DOHH2 (cell line): ENCODE measurements around the gene RNF207.

Experiments used
- CTCF ChIP-seq: fragments of 200-600 bp; sonication (generic); IDR thresholded peaks from one replicate; pipeline ENCODE4 v1.5.1; 2014; ENCODE audit warnings: antibody characterized with exemption, mild to moderate bottlenecking, low read depth, low read length; ENCODE audit not compliant: poor library complexity, severe bottlenecking
- EZH2phosphoT487 ChIP-seq: fragments of 200-600 bp; sonication (generic); IDR thresholded peaks from 2 replicates; pipeline ENCODE4 v1.6.1; 2017; ENCODE audit warnings: borderline replicate concordance, mild to moderate bottlenecking, antibody characterized with exemption, low read length, moderate library complexity, mixed read lengths

GRCh38 chr1:6261615-6261995 lies 55.7 kb downstream of the RNF207 start:
- TF ChIP-seq CTCF (no peak), EZH2phosphoT487 (no peak)
